HG03039 (cell line): ENCODE data around the gene GPR132.
"Not testable (repeated sequence)": the region's sequence is repeated elsewhere in the genome, so short reads cannot be mapped to it uniquely, and the experiment has no call there.

ENCODE experiments used
- ATAC-seq: cut with Tn5 transposase; IDR thresholded peaks from one replicate; pipeline ENCODE4 v1.9.1; 2021; ENCODE audit warnings: mild to moderate bottlenecking, moderate library complexity; ENCODE audit not compliant: unreplicated experiment

The GPR132 gene

DNA sequence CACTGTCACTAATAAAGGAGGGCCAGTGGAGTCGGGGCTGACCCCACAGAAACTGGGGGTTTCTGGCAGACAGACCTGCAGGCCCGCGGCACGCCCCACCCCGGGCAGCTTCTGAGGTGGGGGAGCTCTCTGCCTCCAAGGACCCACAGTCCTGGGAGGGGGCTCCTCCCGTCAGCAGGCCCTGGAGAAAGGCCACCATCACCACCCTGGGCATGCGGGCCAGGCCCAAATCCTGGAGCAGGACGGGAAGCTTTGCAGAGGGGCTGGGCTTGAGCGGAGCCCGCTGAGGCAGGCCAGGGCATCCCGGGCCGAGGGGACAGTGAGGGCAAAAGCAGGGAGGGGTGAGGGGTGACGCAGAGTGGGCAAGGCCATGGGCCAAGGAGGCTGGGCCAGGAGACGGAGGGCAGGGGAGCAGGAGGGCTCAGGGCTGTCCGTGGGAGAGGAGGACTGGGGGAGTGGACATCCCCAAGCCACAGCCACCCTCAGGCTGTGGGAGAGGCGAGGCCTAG, 11.1 kb upstream of the GPR132 start:
- no peak for ATAC-seq

DNA sequence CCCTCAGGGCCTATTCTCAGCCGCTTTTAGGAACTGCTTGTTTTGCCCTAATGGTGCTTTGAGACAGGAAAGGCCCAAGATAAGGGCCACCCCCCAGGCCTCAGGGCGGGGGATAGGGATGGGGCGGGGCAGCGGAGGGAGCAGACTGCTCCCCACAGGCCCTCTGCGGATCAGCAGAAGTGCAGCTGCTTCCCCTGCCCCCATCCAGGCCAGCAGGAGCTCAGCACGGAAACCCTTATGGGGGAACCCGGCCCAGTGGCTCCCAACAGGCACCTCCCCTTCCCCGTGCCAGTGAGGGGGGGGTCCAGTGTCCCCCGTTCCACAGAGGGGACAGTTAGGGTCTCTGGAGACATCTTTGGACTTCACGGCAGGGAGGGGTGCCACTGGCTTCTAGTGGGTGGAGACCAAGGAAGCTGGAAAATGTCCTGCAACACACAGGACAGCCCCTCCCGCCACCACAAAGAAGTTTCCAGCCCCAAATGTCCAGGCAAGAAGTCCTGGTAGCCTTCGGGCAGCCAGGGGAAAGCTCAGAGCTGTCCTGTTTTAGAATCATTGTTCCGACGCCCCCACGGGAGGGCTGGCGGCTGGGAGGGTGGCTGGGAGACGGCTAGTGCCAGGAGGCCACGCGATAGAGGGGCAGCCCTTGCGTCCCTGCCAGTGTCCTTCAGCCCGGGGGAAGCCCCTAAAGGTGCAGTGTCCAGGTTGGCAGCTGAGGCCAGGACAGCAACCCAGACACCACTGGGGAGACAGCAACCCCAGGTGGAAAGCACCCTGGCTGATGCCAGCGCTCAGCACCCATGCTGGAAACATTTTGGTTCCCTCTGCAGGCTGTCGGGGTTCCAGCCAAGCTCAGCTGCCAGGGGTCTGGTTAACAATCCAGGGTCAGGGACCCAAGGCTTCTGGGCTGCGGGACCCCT, 10.4 kb upstream of the GPR132 start:
- no peak for ATAC-seq

DNA sequence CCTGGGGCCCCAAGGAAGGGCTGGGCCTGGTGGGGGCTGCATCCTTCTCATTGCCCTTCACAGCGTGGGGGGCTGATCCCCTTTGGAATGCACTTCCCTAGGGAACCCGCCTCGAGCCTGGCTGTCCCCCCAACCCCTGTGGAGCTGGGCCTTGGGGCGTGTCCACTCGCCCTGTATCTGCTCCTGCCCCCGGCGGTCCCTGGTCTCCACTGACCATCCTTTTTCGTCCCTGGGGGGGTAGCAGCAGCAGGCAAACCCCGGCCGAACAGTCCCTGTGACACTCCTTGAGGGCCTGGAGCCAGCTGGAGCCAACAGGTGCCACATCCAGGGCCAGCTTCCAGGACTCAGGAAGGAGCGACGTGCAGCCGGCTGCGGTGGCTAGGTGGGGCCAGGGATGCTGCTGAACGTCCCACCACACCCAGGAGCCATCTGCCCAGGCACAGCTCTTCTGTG, 9.4 kb upstream of the GPR132 start:
- ATAC-seq: no peak

DNA sequence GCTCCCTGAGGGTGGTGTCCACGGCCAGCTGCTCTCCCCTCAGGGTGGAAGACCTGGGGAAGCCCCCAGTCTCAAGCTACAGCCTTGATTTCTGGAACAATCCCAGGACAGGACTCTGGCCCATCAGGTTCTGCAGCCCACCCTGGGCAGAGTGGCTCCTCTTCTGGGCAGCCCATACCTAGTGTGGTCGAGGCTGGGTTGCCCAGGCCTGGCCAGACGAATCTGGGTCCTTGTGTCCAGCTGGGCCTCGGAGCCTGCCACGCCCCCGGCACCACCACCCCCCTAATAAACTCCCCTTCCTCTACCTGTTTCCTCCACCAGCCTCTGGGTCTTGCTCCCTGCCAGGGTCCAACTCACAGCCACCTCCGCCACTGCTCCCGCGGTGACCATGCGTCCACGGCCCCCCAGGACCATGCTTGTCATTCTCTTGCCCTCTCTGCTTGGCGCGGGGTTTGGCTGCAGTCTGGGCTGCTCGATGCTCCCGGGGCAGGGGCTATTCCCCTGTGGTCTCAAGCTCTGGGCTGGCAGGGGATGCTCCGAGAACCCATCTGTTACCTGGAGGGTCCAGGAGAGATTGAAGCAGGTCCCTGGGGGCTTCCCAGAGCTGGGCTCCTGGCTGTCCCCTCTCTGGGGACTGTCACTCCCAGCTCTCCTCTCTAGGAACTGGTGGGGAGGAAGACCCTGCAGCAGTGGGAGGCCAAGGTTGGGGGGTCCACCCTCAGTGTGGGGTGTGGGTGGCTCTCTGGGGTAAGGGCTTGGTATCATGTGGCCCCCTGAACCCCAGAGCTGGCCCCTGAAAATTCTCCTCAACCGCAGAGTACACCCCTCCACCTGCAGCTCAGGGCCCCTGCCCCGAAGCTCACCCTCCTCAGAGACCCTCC, 8.7 kb upstream of the GPR132 start:
- no peak for ATAC-seq

DNA sequence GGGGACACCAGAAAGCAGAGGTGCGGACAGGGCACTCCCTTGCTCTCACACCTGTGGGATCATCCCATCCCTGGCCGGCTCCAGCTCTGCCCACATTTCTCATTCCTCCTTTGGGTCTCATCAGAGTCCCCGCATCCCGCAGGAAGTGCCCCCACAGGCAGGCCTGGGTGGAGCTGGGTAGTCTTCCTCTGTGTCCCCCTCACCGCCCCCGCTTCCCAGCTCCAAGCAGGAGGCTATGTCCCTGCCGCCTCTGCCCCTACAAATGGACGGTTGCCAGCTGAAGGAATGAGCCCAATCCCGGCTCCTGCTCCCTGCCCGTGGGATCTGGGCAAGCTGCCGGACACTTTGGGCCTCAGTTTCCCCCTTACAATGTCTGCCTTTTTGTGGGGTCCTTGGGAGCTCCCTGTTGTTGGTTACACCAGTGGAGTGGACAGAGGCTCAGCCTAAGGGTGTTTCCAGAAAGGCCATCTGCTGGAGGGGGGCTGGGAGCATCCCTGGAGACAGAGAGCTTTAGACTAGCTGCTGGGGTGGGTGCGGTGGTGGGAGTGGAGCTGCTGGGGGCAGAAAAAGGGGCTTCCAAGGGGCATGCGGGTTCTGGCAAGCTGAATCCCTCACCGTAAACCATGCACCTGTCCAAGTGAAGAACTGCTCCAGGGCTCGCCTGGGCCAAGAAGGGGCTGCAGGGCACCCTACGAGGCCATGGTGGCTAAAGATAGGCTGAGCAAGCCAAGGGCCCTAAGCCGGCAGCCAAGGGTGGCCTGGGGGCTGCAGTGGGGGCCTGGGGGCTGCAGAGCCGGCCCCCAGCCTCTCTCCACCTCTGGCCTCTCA, 7.9 kb upstream of the GPR132 start:
- no peak for ATAC-seq

DNA sequence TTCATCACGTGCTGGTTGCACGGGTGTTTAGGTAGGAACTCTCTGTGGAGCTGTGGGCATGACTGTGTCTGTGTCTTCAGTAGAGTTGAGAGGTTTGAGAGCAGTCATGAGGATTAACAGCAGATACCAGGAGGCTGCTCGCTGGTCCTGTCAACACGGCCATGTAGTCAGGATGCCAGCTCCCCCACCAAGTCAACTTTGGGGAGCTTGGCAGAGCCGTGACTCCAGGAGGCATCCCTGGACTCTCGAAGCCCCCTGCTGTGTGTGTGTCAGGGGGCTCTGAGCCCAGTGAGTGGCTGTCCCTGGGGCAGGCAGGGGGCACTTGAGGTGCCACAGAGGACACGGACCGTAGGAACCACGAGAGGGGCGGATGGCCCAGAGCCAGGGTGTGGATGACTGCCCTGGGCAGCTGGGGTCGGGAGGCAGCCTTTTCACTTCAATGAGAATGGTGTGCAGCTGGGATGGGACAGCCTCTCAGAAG, 7.2 kb upstream of the GPR132 start:
- no peak for ATAC-seq

DNA sequence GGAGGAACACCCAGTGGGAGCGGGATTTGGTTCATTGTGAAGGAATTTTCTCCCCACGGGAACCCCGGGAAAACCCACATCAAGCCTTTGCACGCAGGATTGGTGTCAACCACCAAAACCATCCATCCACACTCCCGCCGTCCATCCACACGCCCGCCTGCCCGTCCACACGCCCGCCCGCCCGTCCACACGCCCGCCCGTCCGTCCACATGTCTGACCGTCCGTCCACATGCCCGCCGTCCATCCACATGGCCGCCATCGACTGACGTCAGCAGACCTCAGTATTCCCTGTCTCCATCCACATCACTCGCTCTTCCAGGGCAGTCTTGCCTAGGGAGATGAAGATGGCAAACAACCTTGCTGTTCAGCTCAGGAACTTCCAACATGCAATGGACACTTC, 6.7 kb upstream of the GPR132 start:
- no peak for ATAC-seq

DNA sequence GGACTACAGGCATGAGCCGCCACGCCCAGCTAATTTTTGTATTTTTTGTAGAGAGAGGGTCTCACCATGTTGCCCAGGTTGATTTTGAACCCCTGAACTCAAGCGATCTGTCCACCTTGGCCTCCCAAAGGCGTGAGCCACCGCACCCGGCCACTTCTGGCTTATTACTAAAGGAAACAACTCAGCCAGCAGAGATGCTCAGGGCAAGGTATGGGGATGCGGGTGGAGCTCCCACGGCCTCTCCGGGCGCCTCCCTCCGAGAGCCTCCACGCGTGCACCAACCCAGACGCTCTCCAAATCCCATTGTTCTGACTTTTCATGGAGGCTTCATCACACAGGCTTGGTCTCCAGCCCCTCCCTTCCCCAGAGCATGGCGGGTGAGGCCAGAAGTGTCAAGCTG, 6.1 kb upstream of the GPR132 start:
- ATAC-seq: no peak

DNA sequence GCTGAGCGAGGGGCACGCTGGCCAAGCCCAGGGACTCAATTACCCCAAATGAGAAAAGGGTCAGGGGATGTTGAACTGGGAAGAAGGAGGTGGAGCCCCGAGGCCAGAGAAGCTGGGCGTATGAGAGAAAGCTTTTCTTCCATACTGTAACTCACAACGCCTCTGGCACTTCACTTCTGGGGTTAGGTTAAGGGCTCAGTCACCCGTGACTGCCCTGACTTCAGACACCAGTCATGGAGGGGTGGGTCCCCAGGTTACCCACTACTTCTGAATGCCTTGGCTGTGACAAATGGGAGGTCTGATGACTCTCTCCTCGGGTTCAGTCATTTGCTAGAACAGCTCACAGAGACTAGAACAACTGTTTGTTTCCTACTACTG, 5.5 kb upstream of the GPR132 start:
- ATAC-seq: no peak

DNA sequence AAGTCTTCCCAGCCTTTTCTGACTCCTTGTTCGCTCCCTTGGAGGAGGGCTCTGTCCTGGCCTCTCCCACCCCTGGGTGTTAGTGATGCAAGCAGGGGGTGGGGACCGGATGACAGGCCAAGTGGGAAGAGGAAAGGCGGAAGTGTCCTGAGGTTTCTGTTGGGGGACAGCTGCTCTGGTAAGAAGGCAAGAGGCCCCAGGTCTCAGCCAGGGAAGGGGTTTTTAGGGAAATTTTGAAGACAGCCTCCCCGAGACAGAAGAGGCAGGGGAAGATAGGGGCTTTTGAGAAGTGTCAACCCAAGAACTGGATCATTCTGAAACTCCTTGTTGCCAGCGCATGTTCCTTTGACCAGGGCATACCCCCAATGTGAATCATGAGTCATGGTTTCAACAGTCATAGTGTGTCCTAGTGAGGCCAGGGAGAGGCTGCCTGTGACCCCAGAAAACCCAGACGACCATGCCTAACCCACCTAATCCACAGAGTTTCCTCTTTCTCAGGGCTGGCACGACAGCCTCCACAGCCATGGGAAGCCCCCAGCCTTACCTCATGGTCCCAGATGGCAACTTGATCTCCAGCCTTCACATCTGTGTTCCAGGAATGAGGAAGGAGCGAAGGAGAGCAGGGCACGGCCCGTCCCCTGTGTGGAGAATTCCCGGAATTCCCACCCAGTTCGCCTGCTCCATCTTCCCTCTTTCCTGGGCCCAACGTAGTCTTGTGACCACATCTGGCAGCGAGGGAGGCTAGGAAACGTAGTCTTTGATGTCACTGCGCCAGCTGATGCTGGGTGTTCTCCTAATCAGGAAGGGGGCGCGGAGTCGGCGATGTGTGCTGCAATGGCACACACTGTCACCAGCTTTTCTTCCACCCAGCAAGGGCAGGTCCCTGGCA, 4.9 kb upstream of the GPR132 start:
- peak; percentile 39 for ATAC-seq

DNA sequence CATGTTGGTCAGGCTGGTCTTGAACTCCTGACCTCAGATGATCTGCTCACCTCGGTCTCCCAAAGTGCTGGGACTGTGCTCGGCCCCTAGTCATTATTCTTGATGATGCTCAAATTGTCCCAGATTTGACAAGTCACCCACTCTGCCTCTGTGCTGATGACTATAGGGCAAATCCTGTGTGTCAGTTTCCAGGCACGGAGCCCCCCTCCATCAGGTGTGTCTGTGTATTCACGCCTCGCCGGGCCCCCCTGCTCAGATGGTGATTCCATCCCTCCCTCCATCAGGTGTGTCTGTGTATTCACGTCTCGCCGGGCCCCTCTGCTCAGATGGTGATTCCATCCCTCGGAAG, 4.3 kb upstream of the GPR132 start:
- ATAC-seq: no peak

DNA sequence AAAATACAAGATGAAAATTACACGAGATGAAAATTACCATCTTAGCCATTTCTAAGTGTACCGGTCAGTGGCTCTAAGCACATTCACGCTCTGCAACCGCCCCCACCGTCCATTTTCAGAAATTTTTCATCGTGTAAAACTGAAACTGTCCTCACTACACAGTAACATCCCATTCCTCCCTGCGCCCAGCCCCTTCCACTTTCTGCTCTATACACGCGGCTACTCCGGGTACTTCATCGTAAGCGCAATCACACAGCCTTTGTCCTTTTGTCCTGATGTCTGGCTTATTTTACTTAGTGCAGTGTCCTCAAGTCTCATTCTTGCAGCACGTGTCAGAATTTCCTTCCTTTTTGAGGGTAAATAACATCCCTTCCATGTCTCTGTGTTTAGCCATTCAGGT, 3.6 kb upstream of the GPR132 start:
- no peak for ATAC-seq

DNA sequence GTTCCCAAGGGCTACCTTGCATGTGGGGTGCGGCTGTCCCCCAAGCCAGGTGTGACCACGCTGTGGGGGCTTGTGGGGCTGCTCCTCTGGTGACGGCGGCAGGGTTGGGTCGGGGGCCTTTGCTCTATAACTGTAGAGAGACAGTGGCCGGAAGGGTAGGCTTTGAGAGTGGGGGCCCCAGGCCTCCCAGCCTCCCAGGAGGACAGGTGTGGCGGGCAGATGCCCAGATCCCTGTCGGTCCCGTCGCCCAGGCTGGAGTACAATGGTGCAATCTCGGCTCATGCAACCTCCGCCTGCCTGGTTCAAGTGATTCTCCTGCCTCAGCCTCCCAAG, 2.7 kb upstream of the GPR132 start:
- no peak for ATAC-seq

DNA sequence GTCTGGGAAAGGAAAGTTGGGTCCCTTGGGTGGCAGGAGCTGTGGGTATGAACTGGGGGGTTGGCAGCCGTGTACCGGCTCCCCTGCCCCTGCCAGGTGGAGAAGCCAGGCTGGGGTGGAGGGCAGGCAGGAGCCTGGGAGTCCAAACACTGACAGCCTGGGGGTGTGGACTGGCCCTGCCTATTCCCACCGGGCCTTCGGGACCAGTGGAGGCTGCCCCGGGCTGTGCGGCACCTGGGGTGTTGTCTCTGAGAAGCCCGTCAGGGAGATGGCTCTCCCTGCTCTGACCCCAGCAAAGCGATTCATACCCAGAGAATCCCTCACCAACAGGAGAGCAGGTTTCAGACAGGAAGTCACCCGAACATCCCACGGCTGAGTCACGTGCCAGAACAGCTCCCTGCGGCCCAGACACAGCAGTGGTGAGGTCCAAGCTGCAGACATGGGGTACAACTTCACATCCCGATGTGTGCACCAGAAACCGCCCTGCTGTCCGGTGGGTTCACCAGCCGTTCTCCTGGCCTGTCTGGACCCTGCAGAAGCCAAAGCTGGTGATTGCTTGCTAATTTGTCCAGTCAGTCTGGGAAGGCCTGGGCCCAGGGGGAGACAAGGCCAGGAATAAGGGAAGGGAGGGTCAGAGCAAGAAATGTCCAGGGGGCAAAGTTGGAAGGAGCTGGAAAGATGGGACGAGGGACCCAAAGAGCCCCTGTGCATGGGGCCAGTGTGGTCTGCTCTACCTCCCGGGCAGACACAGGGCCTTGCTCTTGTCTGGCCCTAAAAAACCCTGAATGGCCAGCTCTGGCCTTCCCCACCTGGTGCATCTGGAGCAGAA, 2.1 kb upstream of the GPR132 start:
- no peak for ATAC-seq

DNA sequence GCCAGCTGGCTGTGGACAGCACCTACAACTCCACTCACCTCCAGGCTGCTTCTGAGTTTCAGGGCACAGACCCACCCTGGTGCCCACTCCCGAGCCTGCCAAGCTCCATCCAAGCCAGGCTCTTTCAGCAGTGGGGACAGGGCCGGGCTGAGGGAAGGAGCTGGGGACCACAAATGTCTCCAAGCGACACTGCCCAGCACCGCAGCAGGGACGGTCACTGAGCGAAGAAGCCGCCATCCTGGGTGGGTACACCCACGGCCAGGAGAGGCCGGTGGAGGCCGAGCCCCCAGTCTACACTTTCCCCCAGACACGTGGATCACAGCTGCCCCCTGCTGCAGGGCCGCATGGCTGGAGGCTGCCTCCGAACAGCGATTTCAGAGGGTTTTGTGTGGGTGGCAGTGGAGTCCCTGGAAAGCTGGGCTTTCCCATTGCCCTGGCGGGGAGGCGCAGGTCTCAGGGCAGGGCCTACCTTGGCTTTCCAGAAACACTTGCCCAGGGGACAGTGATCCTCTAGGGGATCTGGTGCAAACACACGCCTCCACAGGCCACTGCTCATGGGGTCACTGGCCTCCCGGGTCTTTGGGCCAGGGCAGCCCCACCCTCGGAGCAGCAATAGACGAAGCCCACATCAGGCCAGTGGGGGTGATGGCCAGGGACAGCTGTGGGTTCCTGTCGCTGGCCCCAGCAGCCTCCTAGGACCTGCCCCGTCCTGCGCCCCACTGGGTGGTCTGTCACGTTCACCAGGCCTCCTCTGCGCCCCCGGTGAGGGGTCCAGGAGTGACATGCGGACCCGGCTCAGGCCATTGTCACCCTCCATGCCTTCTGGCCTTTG, 1.2 kb upstream of the GPR132 start:
- no peak for ATAC-seq

DNA sequence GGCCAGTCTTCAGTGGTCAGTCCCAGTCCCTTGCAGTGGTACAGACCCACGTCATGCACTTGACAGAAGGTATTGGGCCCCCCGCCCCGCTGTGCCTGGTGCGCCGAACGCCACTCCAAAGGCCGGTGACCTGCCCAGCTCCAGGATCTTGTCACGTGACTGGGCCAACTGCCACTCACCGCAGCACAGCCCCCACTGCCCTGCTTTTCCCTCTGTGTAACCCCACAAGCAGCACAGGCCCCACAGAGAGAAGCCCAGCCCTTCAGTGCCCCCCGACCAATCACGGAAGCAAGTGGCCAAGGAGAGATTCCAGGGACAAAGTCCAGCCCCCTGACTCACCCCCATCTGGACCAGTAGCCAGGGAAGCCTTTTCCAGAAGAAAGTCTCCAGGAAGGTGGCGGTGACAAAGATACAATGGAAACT, 498 bp downstream of the GPR132 start:
- ATAC-seq: no peak

DNA sequence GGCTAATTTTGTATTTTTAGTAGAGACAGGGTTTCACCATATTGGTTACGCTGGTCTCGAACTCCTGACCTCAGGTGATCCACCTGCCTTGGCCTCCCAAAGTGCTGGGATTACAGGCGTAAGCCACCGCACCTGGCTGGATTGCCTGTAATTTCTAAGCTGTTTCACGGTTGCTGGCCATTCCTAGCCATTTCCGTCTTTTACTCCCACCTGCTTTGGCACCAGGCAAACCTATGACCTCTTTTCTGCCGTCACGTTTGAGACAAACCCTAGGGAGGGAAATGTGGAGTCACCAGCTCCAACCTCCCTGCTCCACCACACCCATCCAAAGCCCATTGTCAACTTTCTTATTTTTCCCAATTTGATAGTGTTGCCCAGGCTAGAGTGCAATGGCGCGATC, 1.2 kb downstream of the GPR132 start:
- ATAC-seq: no peak

DNA sequence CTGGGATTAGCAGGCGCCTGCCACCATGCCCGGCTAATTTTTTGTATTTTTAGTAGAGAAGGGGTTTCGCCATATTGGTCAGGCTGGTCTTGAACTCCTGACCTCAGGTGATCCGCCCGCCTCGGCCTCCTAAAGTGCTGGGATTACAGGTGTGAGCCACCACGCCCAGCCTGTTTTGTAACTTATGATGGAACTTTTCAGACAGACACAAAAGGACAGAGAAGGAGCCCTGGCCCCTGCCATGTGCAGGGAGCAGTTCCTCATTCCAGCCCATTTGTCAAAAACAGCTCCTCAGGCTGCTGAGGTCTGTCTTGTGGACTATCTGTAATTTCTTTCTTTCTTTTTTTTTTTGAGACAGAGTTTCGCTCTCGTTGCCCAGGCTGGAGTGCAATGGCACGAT, 1.7 kb downstream of the GPR132 start:
- not testable (repeated sequence) for ATAC-seq
